ENCODE results near the gene BCL2. TPM values are rescaled to one million over a fixed set of nuclear protein-coding genes. Genes with fewer than 3 reads are reported as not detected.
A peak's percentile ranks its signal among the peaks of the same experiment; 100 is the strongest.

BCL2 gene
- total RNA-seq, 1 donor from 2014 or later, result 145 TPM

- H3K9me3 Mint-ChIP-seq, result no peaks in the 10 kb centered on the region
- ChIA-PET CTCF (interaction anchor here (0.9 to 1.2 kb wide), 2 partner anchors 47 to 50 kb away, joined by 3 read pairs; no protein-coding TSS in a partner anchor), POLR2A (interaction anchor here (0.6 to 1.5 kb wide), 2 partner anchors 39 to 43 kb away, joined by 3 to 4 read pairs; no protein-coding TSS in a partner anchor)
- H3K27me3 Mint-ChIP-seq, result no peaks in the 10 kb centered on the region
- peak overlapping the region; percentile 10 for H3K27ac Mint-ChIP-seq
- no peak overlapping the region for H3K4me3 Mint-ChIP-seq
- ATAC-seq (ENCODE audit: low read depth), result no peak
- H3K36me3 Mint-ChIP-seq (ENCODE audit: low read depth), result peaks cover 56% of the 10 kb centered on the region
- intact Hi-C loops (cut with micrococcal nuclease), result loop anchor here (1.0 kb wide), 1 partner anchor 10 kb away; no protein-coding TSS in a partner anchor
- no peak for TF ChIP-seq CTCF (IDR thresholded peaks at IDR 0.05)
- H3K4me1 Mint-ChIP-seq, result peaks cover 54% of the 10 kb centered on the region
- DNase-seq, result no peak
These were observed 51.4 kb downstream of the BCL2 start for GRCh38 chr18:63267975-63268721.

DNA sequence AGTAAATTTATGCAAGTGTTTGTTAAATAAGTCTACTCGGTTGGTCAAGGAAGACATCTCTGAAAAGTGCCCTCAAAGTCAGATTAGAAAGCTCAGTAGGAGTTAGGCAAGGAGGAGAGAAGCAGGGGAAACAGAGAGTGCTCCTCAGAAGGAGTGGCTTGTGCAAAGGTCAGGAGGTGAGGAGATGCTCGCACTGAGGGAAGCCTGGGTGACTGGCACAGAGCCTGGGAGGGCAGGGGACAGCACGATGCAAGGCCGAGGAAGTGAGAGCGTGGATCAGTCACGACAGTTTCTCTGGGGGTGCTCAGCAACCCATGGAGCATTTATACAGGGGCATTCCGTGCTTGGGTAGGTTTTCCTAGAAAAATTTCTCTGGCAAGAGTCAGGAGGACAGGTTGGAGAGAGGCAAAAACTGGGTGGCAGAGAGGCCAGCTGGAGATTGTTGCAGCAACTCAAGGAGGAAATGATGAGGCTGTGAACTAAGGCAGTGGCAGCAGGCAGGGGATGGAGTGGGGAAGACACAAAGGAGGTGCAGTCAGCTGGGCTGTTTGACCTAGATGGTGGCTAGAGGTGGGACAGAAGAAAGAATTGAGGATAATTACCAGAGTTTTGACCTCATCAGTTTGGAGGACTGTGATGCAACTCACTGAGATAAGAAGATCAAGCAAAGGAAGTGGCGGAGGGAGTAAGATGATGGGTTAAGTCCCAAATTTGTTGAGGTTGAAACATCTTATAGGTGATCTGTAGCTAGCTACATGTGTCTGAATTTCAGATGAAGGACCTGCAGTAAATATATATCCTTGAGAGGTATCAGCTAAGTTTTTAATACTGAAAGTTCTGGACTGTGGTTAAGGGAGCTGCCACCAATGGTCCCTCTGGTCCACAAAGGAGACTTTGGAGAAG lies 52.4 kb downstream of the BCL2 start:
- no peak for DNase-seq
- POLR2A ChIA-PET, result interaction anchor here (0.6 to 1.5 kb wide), 5 partner anchors 15 to 51 kb away, joined by 3 to 4 read pairs (median 3); no protein-coding TSS in a partner anchor
- H3K36me3 Mint-ChIP-seq (ENCODE audit: low read depth), result peaks cover 58% of the 10 kb centered on the region

GRCh38 chr18:63265326-63265725 lies 54.2 kb downstream of the BCL2 start:
- Mint-ChIP-seq H3K4me1 (peaks cover 46% of the 10 kb centered on the region), H3K4me3 (no peak overlapping the region), H3K9me3 (no peaks in the 10 kb centered on the region), H3K36me3 (ENCODE audit: low read depth) (peaks cover 59% of the 10 kb centered on the region), H3K27ac (no peak overlapping the region), H3K27me3 (no peaks in the 10 kb centered on the region)
- CTCF ChIA-PET, result no interaction called here
- DNase-seq (no peak), ATAC-seq (ENCODE audit: low read depth) (no peak)
- no peak for TF ChIP-seq CTCF (IDR thresholded peaks at IDR 0.05)
- intact Hi-C loops (cut with micrococcal nuclease), result no loop called here
- POLR2A ChIA-PET, result no interaction called here

More for the DNA sequence above, 52.4 kb downstream of the BCL2 start:
- Mint-ChIP-seq H3K27me3 (no peaks in the 10 kb centered on the region), H3K4me1 (peaks cover 50% of the 10 kb centered on the region), H3K27ac (peak overlapping the region; percentile 62), H3K4me3 (peak overlapping the region; percentile 16), H3K9me3 (no peaks in the 10 kb centered on the region)
- TF ChIP-seq CTCF (IDR thresholded peaks at IDR 0.05), result no peak
- peak; percentile 31 for ATAC-seq (ENCODE audit: low read depth)
- CTCF ChIA-PET, result interaction anchor here (0.7 to 1.2 kb wide), 2 partner anchors 51 to 104 kb away, joined by 3 to 4 read pairs; no protein-coding TSS in a partner anchor
- intact Hi-C loops (cut with micrococcal nuclease), result no loop called here

- no peak overlapping the region for H3K4me3 Mint-ChIP-seq
- H3K27me3 Mint-ChIP-seq, result no peaks in the 10 kb centered on the region
- intact Hi-C loops (cut with micrococcal nuclease), result no loop called here
- no peaks in the 10 kb centered on the region for H3K9me3 Mint-ChIP-seq
- DNase-seq (no peak), ATAC-seq (ENCODE audit: low read depth) (no peak)
- ChIA-PET CTCF (no interaction called here), POLR2A (no interaction called here)
- TF ChIP-seq CTCF (IDR thresholded peaks at IDR 0.05), result no peak
- H3K4me1 Mint-ChIP-seq, result peaks cover 48% of the 10 kb centered on the region
- peaks cover 61% of the 10 kb centered on the region for H3K36me3 Mint-ChIP-seq (ENCODE audit: low read depth)
- H3K27ac Mint-ChIP-seq, result no peak overlapping the region
These were observed 54.7 kb downstream of the BCL2 start for GRCh38 chr18:63264871-63265270.

- ATAC-seq (ENCODE audit: low read depth), result no peak
- no peak overlapping the region for H3K4me3 Mint-ChIP-seq
- no peaks in the 10 kb centered on the region for H3K9me3 Mint-ChIP-seq
- no peak overlapping the region for H3K27ac Mint-ChIP-seq
- peaks cover 69% of the 10 kb centered on the region for H3K36me3 Mint-ChIP-seq (ENCODE audit: low read depth)
- no peaks in the 10 kb centered on the region for H3K27me3 Mint-ChIP-seq
- no peak for DNase-seq
- no peak for TF ChIP-seq CTCF (IDR thresholded peaks at IDR 0.05)
- H3K4me1 Mint-ChIP-seq, result peaks cover 46% of the 10 kb centered on the region
- intact Hi-C loops (cut with micrococcal nuclease), result no loop called here
- ChIA-PET POLR2A (no interaction called here), CTCF (interaction anchor here (1.9 kb wide), 1 partner anchor 55 kb away, joined by 6 read pairs; no protein-coding TSS in a partner anchor)
These were observed 56.1 kb downstream of the BCL2 start for GRCh38 chr18:63263444-63263843.
